Lower leg skin (tissue), 3 donors: ENCODE measurements around the gene TRMU.

Source experiments
- POLR2A ChIP-seq, 2 donors: fragments of 450-650 bp; IDR thresholded peaks; one replicate each; pipeline ENCODE4 v1.6.1; 2016 to 2017; ENCODE audit warnings: antibody characterized with exemption in 2 of 2, mild to moderate bottlenecking in 1 of 2, moderate library complexity in 1 of 2
- TF ChIP-seq, protein P1 (sequence below), 3 donors: fragments of 450-650 bp; IDR thresholded peaks; one replicate each; pipeline ENCODE4 v1.5.1; 2016; ENCODE audit warnings: antibody characterized with exemption in 3 of 3, mild to moderate bottlenecking in 3 of 3, moderate library complexity in 2 of 3

DNA sequence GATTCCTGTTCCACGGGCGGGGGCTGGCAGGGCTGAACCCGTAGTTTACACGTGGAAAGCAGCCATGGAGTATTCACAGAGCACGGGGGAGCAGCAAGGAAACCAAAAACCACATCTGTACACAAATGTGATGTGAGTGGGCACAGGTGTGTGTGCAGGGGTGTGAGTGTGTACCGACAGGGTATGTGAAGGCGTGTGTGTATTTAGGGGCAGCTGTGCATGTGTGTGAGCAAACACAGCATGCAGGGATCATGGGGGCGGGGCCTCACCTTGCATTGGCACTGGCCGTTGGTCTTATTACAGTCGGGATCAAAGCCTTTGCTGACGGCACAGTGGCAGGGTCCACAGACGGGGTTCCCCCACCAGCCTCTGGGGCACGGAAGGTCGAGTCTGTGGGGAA lies 58.4 kb downstream of the TRMU start:
- TF ChIP-seq, protein P1, sequence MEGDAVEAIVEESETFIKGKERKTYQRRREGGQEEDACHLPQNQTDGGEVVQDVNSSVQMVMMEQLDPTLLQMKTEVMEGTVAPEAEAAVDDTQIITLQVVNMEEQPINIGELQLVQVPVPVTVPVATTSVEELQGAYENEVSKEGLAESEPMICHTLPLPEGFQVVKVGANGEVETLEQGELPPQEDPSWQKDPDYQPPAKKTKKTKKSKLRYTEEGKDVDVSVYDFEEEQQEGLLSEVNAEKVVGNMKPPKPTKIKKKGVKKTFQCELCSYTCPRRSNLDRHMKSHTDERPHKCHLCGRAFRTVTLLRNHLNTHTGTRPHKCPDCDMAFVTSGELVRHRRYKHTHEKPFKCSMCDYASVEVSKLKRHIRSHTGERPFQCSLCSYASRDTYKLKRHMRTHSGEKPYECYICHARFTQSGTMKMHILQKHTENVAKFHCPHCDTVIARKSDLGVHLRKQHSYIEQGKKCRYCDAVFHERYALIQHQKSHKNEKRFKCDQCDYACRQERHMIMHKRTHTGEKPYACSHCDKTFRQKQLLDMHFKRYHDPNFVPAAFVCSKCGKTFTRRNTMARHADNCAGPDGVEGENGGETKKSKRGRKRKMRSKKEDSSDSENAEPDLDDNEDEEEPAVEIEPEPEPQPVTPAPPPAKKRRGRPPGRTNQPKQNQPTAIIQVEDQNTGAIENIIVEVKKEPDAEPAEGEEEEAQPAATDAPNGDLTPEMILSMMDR (IDR thresholded peaks at IDR 0.05), result no peak
- TF ChIP-seq POLR2A (IDR thresholded peaks at IDR 0.05), result no peak
